PFSK-1 (cell line): ENCODE measurements around the gene EVL.

Source experiments
- FOXP2 ChIP-seq: optimal IDR thresholded peaks from 2 replicates; pipeline ENCODE3; 2011; ENCODE audit warnings: borderline replicate concordance, control low read depth, inconsistent platforms; ENCODE audit not compliant: insufficient read depth; ENCODE audit errors: extremely low read length, extremely low read depth
- POLR2AphosphoS5 ChIP-seq: IDR thresholded peaks from 2 replicates; pipeline ENCODE4 v1.6.1; 2012; ENCODE audit warnings: low read depth, mild to moderate bottlenecking, control low read depth, low read length, moderate library complexity
- REST ChIP-seq, 2 experiments: IDR thresholded peaks; 2 replicates each; pipeline versions ENCODE4 v1.6.1 to v1.8.0; 2011 to 2012; ENCODE audit warnings: low read depth in 2 of 2, low read length in 2 of 2, control low read depth in 1 of 2, inconsistent platforms in 1 of 2, mild to moderate bottlenecking in 1 of 2, moderate library complexity in 1 of 2; ENCODE audit not compliant: insufficient read depth in 1 of 2
- SIN3A ChIP-seq: IDR thresholded peaks from 2 replicates; pipeline ENCODE4 v1.6.1; 2012; ENCODE audit warnings: mild to moderate bottlenecking, low read length, moderate library complexity, borderline replicate concordance; ENCODE audit not compliant: insufficient read depth
- TAF1 ChIP-seq: IDR thresholded peaks from 2 replicates; pipeline ENCODE4 v1.6.1; 2012; ENCODE audit warnings: low read length, control low read depth, borderline replicate concordance; ENCODE audit not compliant: insufficient read depth

The EVL gene

GRCh38 chr14:100135784-100136183 is 70.6 kb downstream of the EVL start:
- TF ChIP-seq REST (IDR thresholded peaks at IDR 0.05; ENCODE audit: insufficient read depth in 1 of 2, low read depth in 2 of 2, low read length in 2 of 2) (no peak), TAF1 (no peak), SIN3A (no peak), FOXP2 (no peak), POLR2AphosphoS5 (no peak)

- no peak for TF ChIP-seq FOXP2
- TF ChIP-seq SIN3A, result no peak
- TF ChIP-seq TAF1, result no peak
- TF ChIP-seq POLR2AphosphoS5, result no peak
- no peak for TF ChIP-seq REST (IDR thresholded peaks at IDR 0.05; ENCODE audit: insufficient read depth in 1 of 2, low read depth in 2 of 2, low read length in 2 of 2)
Measured at GRCh38 chr14:100137173-100137572, 72.0 kb downstream of the EVL start.

GRCh38 chr14:100138082-100138787 is 73.0 kb downstream of the EVL start:
- TF ChIP-seq FOXP2 (no peak), SIN3A (no peak), TAF1 (no peak)

GRCh38 chr14:100138955-100139354 is 73.7 kb downstream of the EVL start:
- TF ChIP-seq FOXP2 (no peak), SIN3A (no peak), POLR2AphosphoS5 (no peak), TAF1 (no peak), REST (IDR thresholded peaks at IDR 0.05; ENCODE audit: insufficient read depth in 1 of 2, low read depth in 2 of 2, low read length in 2 of 2) (no peak)

- no peak for TF ChIP-seq FOXP2
Measured at GRCh38 chr14:100140452-100141078, 75.3 kb downstream of the EVL start.

GRCh38 chr14:100141098-100141497 is 75.9 kb downstream of the EVL start:
- no peak for TF ChIP-seq TAF1
